Spleen (tissue), 11 donors: Measurements from ENCODE around the gene ST3GAL3. TPM values are rescaled to one million over a fixed set of nuclear protein-coding genes. Genes with fewer than 3 reads are reported as not detected.

Experiments used
- DNase-seq: peaks from one replicate; pipeline ENCODE4 v3.0.0-alpha.2; 2020
- H3K27ac ChIP-seq, 8 donors: fragments of 200-600 bp; sonication (generic) in 7 of 8; 1 replicate in 4 of 8; 2 replicates in 4 of 8; pipeline versions ENCODE4 v1.5.0 to v1.8.0; 2016 to 2021; ENCODE audit warnings: inconsistent platforms in 4 of 8, mild to moderate bottlenecking in 4 of 8, moderate library complexity in 1 of 8
- H3K27me3 ChIP-seq, 7 donors: fragments of 200-600 bp; sonication (generic) in 6 of 7; replicated peaks in 1 of 7; 1 replicate in 4 of 7; 2 replicates in 3 of 7; pipeline versions ENCODE4 v1.5.0 to v1.8.0; 2016 to 2021; ENCODE audit warnings: inconsistent platforms in 3 of 7, mild to moderate bottlenecking in 1 of 7
- H3K36me3 ChIP-seq, 6 donors: fragments of 200-600 bp; sonication (generic) in 5 of 6; 1 replicate in 4 of 6; 2 replicates in 2 of 6; pipeline versions ENCODE4 v1.5.0 to v1.8.0; 2016 to 2021; ENCODE audit warnings: inconsistent platforms in 2 of 6
- H3K4me1 ChIP-seq, 6 donors: fragments of 200-600 bp; sonication (generic) in 5 of 6; 1 replicate in 3 of 6; 2 replicates in 3 of 6; pipeline versions ENCODE4 v1.5.0 to v1.8.0; 2016 to 2021; ENCODE audit warnings: inconsistent platforms in 3 of 6
- H3K4me3 ChIP-seq, 8 donors: fragments of 200-600 bp; sonication (generic) in 7 of 8; 1 replicate in 4 of 8; 2 replicates in 4 of 8; pipeline versions ENCODE4 v1.5.0 to v1.8.0; 2016 to 2021; ENCODE audit warnings: inconsistent platforms in 4 of 8, mild to moderate bottlenecking in 4 of 8, moderate library complexity in 2 of 8
- H3K9me3 ChIP-seq, 8 donors: fragments of 200-600 bp; sonication (generic) in 7 of 8; 1 replicate in 4 of 8; 2 replicates in 4 of 8; pipeline versions ENCODE4 v1.5.0 to v1.8.0; 2016 to 2021; ENCODE audit warnings: inconsistent platforms in 4 of 8
- CTCF ChIP-seq, 11 experiments: fragments of 200-600 bp in 7 of 11; fragments of 450-650 bp in 4 of 11; sonication (generic) in 4 of 11; IDR thresholded peaks in 8 of 11; conservative IDR thresholded peaks in 3 of 11; 1 replicate in 7 of 11; 2 replicates in 4 of 11; pipeline versions ENCODE4 v1.4.0 to v1.8.0; 2016 to 2021; ENCODE audit warnings: antibody characterized with exemption in 11 of 11, inconsistent platforms in 4 of 11, mild to moderate bottlenecking in 1 of 11
- POLR2A ChIP-seq, 3 donors: fragments of 450-650 bp; IDR thresholded peaks; one replicate each; pipeline ENCODE4 v1.5.1; 2017; ENCODE audit warnings: antibody characterized with exemption in 3 of 3, mild to moderate bottlenecking in 1 of 3
- POLR2AphosphoS5 ChIP-seq, 3 donors: sonication (generic); formaldehyde crosslinking; IDR thresholded peaks; one replicate each; pipeline ENCODE4 v1.5.1; 2017; ENCODE audit warnings: antibody characterized with exemption in 3 of 3
- WGBS, 5 donors: extraction: QIAGEN DNeasy Blood & Tissue Kit in 3 of 5; methylation state at CpG; one replicate each; pipeline versions ENCODE4 v1.1.5 to v1.1.7; 2013 to 2018; 5-methylcytosine and 5-hydroxymethylcytosine counted together
- intact Hi-C: fragments of 100-400 bp; cut with DNase I; formaldehyde crosslinking; loops from one replicate; pipeline ENCODE4 v1.15.0; 2023; ENCODE audit warnings: low total_unique reads
- polyA plus RNA-seq, 3 donors: library from polyadenylated mRNA; stranded (reverse); fragments of 200-250 nt; gene quantifications; one replicate each; pipeline ENCODE4 v1.2.1, GENCODE V29; 2013
- total RNA-seq, 7 donors: library from RNA; depleted of rRNA in 3 of 7; stranded (reverse); fragments of >200 nt in 3 of 7; fragmentation: NEBNext Ultra II Directional in 4 of 7; extraction: Animal tissue kit (Norgen Biotek cat#: 25700) in 4 of 7; gene quantifications; one replicate each; pipeline versions ENCODE4 v1.1.0 to v1.2.1, GENCODE V29; 2016 to 2021
- donor health status: healthy with polysubstance abuse.
- donor health status: DM: no; HTN: no; CAD: no; lungs with moderate emphysema.
- donor health status: DM: no; HTN: no; CAD: no.
- donor health status: Bipolar disorder and iron deficiency.
- donor health status: healthy.
- donor health status: DM: no; HTN: no; CAD: no.
- donor health status: DM: yes; HTN: yes; CAD: no.

Gene ST3GAL3
- total and polyA plus RNA-seq, 10 donors = 6.4 to 34.3 (median 21.0) TPM

DNA sequence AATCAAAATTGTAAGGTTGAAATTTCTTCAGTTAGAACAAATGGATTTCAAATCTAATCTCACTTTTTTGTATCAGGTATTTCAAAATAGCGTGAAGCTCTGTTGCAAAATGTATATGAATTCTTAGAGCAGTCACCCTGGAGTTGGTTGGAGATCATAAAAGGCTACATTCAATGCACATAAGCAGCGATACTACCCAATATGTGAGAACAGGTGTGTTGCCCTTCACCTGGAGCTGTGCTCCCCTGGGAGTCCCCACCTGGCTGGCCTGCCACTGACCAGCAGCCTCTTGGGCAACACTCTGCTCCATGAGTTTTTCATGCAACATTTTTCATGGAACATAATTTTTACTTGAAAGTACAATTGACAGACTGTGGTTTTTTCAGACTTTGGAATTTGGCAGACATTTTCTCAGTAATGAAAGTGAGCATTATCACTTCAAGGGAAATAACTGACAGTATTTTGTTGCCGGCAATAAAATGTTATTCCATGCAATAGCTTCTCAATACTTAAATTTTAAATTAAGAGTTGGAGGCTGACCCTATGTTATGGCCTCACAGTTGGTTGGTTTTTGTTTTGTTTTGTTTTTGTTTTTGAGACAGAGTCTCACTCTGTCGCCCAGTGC is 95.1 kb downstream of the ST3GAL3 start:
- Histone ChIP-seq H3K27me3 (no peaks in the 10 kb centered on the region), H3K4me1 (peaks cover 0 to 5% (median 0%) of the 10 kb centered on the region in 6 donors), H3K9me3 (no peaks in the 10 kb centered on the region), H3K36me3 (peaks cover 0 to 26% (median 0%) of the 10 kb centered on the region in 6 donors), H3K27ac (no peak overlapping the region), H3K4me3 (no peak overlapping the region)
- TF ChIP-seq POLR2A (IDR thresholded peaks at IDR 0.05) (no peak), CTCF (IDR thresholded peaks at IDR 0.05 in 8 of 11, conservative IDR thresholded peaks at IDR 0.05 in 3 of 11) (no peak), POLR2AphosphoS5 (IDR thresholded peaks at IDR 0.05) (no peak)
- 92 to 98% (median 94%) methylated on average over 4 of the region's 4 CpGs for WGBS, 5 donors
- intact Hi-C loops = no loop called here
- no peak for DNase-seq

GRCh38 chr1:43803105-43803504 is 95.8 kb downstream of the ST3GAL3 start:
- TF ChIP-seq POLR2A (IDR thresholded peaks at IDR 0.05) = no peak
- no peak for TF ChIP-seq CTCF (IDR thresholded peaks at IDR 0.05 in 8 of 11, conservative IDR thresholded peaks at IDR 0.05 in 3 of 11)
- TF ChIP-seq POLR2AphosphoS5 (IDR thresholded peaks at IDR 0.05) = no peak
- H3K27ac ChIP-seq = no peak overlapping the region
- no peaks in the 10 kb centered on the region for H3K4me1 ChIP-seq
- peaks cover 0 to under 1% (median 0%) of the 10 kb centered on the region in 8 donors for H3K9me3 ChIP-seq
- H3K4me3 ChIP-seq = no peak overlapping the region
- 90 to 98% (median 95%) methylated on average over 9 of the region's 9 CpGs for WGBS, 5 donors
- DNase-seq = no peak
- intact Hi-C loops = no loop called here
- no peaks in the 10 kb centered on the region for H3K27me3 ChIP-seq
- peaks cover 0 to 28% (median 0%) of the 10 kb centered on the region in 6 donors for H3K36me3 ChIP-seq

- Histone ChIP-seq H3K27me3 (no peaks in the 10 kb centered on the region), H3K9me3 (peaks cover 0 to 6% (median 2%) of the 10 kb centered on the region in 8 donors), H3K36me3 (peaks cover 0 to 28% (median 0%) of the 10 kb centered on the region in 6 donors), H3K4me1 (no peaks in the 10 kb centered on the region), H3K27ac (no peak overlapping the region), H3K4me3 (no peak overlapping the region)
- no peak for DNase-seq
- WGBS, 5 donors = 66 to 83% (median 77%) methylated on average over 4 of the region's 4 CpGs
- intact Hi-C loops = no loop called here
- no peak for TF ChIP-seq POLR2AphosphoS5 (IDR thresholded peaks at IDR 0.05)
- no peak for TF ChIP-seq POLR2A (IDR thresholded peaks at IDR 0.05)
- TF ChIP-seq CTCF (IDR thresholded peaks at IDR 0.05 in 8 of 11, conservative IDR thresholded peaks at IDR 0.05 in 3 of 11) = no peak
Measured at GRCh38 chr1:43803646-43804045, 96.3 kb downstream of the ST3GAL3 start.

DNA sequence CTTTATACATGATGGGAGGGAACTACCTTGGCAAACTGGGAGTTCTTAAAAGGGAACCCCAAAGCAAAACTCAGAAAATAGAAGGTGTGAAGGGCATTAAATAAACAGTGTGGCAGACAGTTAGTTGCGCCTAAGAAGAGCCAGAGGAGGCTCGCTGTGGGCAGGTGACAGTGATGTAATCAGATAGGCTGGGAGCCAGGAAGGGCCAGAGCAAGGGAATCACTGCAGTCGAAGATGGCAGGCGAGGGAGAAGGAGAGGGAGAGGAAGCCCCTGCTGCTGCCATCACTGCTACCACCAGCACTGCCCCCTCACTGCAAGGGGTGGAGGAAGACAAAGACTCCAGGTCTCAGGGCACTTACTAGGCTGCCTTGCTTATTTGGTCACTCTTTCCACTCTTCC is 97.2 kb downstream of the ST3GAL3 start:
- H3K4me3 ChIP-seq = no peak overlapping the region
- no peak for DNase-seq
- H3K27ac ChIP-seq = no peak overlapping the region
- WGBS, 5 donors = 83 to 92% (median 84%) methylated on average over 3 to 4 of the region's 4 CpGs
- H3K27me3 ChIP-seq = no peaks in the 10 kb centered on the region
- H3K4me1 ChIP-seq = no peaks in the 10 kb centered on the region
- H3K36me3 ChIP-seq = peaks cover 0 to 28% (median 0%) of the 10 kb centered on the region in 6 donors
- intact Hi-C loops = no loop called here
- H3K9me3 ChIP-seq = peaks cover 0 to 14% (median 9%) of the 10 kb centered on the region in 8 donors
- TF ChIP-seq POLR2A (IDR thresholded peaks at IDR 0.05) = no peak
- no peak for TF ChIP-seq POLR2AphosphoS5 (IDR thresholded peaks at IDR 0.05)
- TF ChIP-seq CTCF (IDR thresholded peaks at IDR 0.05 in 8 of 11, conservative IDR thresholded peaks at IDR 0.05 in 3 of 11) = no peak
